ENCODE results near the gene BRSK2. TPM values are rescaled to one million over a fixed set of nuclear protein-coding genes. Genes with fewer than 3 reads are reported as not detected.

BRSK2 gene
- total and polyA plus RNA-seq, 7 donors: 0.19 to 0.78 (median 0.32) TPM

GRCh38 chr11:1487091-1487850 is 97.5 kb downstream of the BRSK2 start:
- Histone ChIP-seq H3K36me3 (ENCODE audit: insufficient read depth in 1 of 2, low read depth in 1 of 2) (no peaks in the 10 kb centered on the region), H3K27me3 (ENCODE audit: insufficient read depth in 3 of 3, low read length in 2 of 3) (no peaks in the 10 kb centered on the region), H3K27ac (no peak overlapping the region), H3K4me1 (peaks cover 64% of the 10 kb centered on the region), H3K4me3 (no peak overlapping the region), H3K9me3 (no peaks in the 10 kb centered on the region)
- no peak for ATAC-seq
- intact Hi-C loops (cut with DNase I): no loop called here
- DNase-seq: peak in 1 of 2 donors; percentile 45
- 68 to 79% (median 75%) methylated on average over 21 of the region's 21 CpGs for WGBS, 3 donors
- no peak for TF ChIP-seq CTCF (IDR thresholded peaks at IDR 0.05)

GRCh38 chr11:1487851-1488574 is 98.3 kb downstream of the BRSK2 start:
- no peak for TF ChIP-seq CTCF (IDR thresholded peaks at IDR 0.05)
- intact Hi-C loops (cut with DNase I): no loop called here
- Histone ChIP-seq H3K27ac (no peak overlapping the region), H3K9me3 (no peaks in the 10 kb centered on the region), H3K27me3 (ENCODE audit: insufficient read depth in 3 of 3, low read length in 2 of 3) (no peaks in the 10 kb centered on the region), H3K4me1 (peaks cover 60% of the 10 kb centered on the region), H3K4me3 (no peak overlapping the region), H3K36me3 (ENCODE audit: insufficient read depth in 1 of 2, low read depth in 1 of 2) (no peaks in the 10 kb centered on the region)
- DNase-seq: peak in 1 of 2 donors; percentile 51
- ATAC-seq: no peak
- 79 to 86% (median 81%) methylated on average over 23 of the region's 23 CpGs for WGBS, 3 donors

- no peaks in the 10 kb centered on the region for H3K9me3 ChIP-seq
- peaks cover 58% of the 10 kb centered on the region for H3K4me1 ChIP-seq
- intact Hi-C loops (cut with DNase I): no loop called here
- peak in 1 of 2 donors; percentile 32 for DNase-seq
- no peak for ATAC-seq
- H3K27me3 ChIP-seq (ENCODE audit: insufficient read depth in 3 of 3, low read length in 2 of 3): no peaks in the 10 kb centered on the region
- no peak overlapping the region for H3K4me3 ChIP-seq
- no peak for TF ChIP-seq CTCF (IDR thresholded peaks at IDR 0.05)
- no peak overlapping the region for H3K27ac ChIP-seq
- no peaks in the 10 kb centered on the region for H3K36me3 ChIP-seq (ENCODE audit: insufficient read depth in 1 of 2, low read depth in 1 of 2)
- WGBS, 3 donors: 75 to 92% (median 82%) methylated on average over 18 to 20 of the region's 20 CpGs
Observed at GRCh38 chr11:1488575-1489180, 98.9 kb downstream of the BRSK2 start.

GRCh38 chr11:1490651-1491050 is 100.9 kb downstream of the BRSK2 start:
- Histone ChIP-seq H3K9me3 (no peaks in the 10 kb centered on the region), H3K4me3 (no peak overlapping the region), H3K27me3 (ENCODE audit: insufficient read depth in 3 of 3, low read length in 2 of 3) (no peaks in the 10 kb centered on the region), H3K36me3 (ENCODE audit: insufficient read depth in 1 of 2, low read depth in 1 of 2) (no peaks in the 10 kb centered on the region), H3K27ac (no peak overlapping the region), H3K4me1 (peaks cover 39% of the 10 kb centered on the region)
- ATAC-seq: no peak
- intact Hi-C loops (cut with DNase I): no loop called here
- TF ChIP-seq CTCF (IDR thresholded peaks at IDR 0.05): no peak
- 80 to 86% (median 83%) methylated on average over 7 of the region's 7 CpGs for WGBS, 3 donors
- no peak for DNase-seq
